CMK (cell line): ENCODE data around the gene CHMP2A.

ENCODE experiments used
- DNase-seq: peaks from one replicate; pipeline ENCODE4 v3.0.0-alpha.2; 2010; ENCODE audit warnings: low read depth

The CHMP2A gene

GRCh38 chr19:58538257-58539168 is 16.4 kb downstream of the CHMP2A start:
- peak; percentile 89 for DNase-seq

GRCh38 chr19:58536852-58537798 is 17.8 kb downstream of the CHMP2A start:
- no peak for DNase-seq

- DNase-seq, result no peak
Observed at GRCh38 chr19:58535857-58536256, 19.0 kb downstream of the CHMP2A start.

- no peak for DNase-seq
Observed at GRCh38 chr19:58531034-58531840, 23.7 kb downstream of the CHMP2A start.

GRCh38 chr19:58529405-58529804 is 25.5 kb downstream of the CHMP2A start:
- DNase-seq, result no peak

GRCh38 chr19:58522709-58523108 is 32.2 kb downstream of the CHMP2A start:
- no peak for DNase-seq

GRCh38 chr19:58521651-58522050 is 33.3 kb downstream of the CHMP2A start:
- no peak for DNase-seq

GRCh38 chr19:58520257-58520599 is 34.7 kb downstream of the CHMP2A start:
- DNase-seq, result no peak

- peak; percentile 98 for DNase-seq
Observed at GRCh38 chr19:58519355-58520256, 35.3 kb downstream of the CHMP2A start, which contains the start of gene ZBTB45. TSS of gene ZBTB45 (minus strand) at chr19:58519810. CDS start at chr19:58517673, 2,137 bp downstream.

GRCh38 chr19:58519087-58519354 is 35.9 kb downstream of the CHMP2A start:
- no peak for DNase-seq

- DNase-seq, result no peak
Observed at GRCh38 chr19:58518256-58519086, 36.4 kb downstream of the CHMP2A start.

GRCh38 chr19:58516964-58517833 is 37.7 kb downstream of the CHMP2A start:
- DNase-seq, result no peak

GRCh38 chr19:58516246-58516836 is 38.6 kb downstream of the CHMP2A start:
- DNase-seq, result no peak

- DNase-seq, result no peak
Observed at GRCh38 chr19:58515259-58515658, 39.6 kb downstream of the CHMP2A start.

GRCh38 chr19:58514564-58515022 is 40.3 kb downstream of the CHMP2A start:
- no peak for DNase-seq

- peak; percentile 99 for DNase-seq
Observed at GRCh38 chr19:58513694-58514563, 41.0 kb downstream of the CHMP2A start.

GRCh38 chr19:58513213-58513693 is 41.7 kb downstream of the CHMP2A start:
- DNase-seq, result no peak
